H1 (cell line): ENCODE data around the gene PLCB1. TPM values are rescaled to one million over a fixed set of nuclear protein-coding genes. Genes with fewer than 3 reads are reported as not detected.

Experiments used
- CTCF ChIA-PET: fragments of 300-600 bp; sonication (Branson Sonifier 250); formaldehyde crosslinking; loops from one replicate; lab custom pipeline; 2021; ENCODE audit not compliant: partially characterized antibody; lab: Charles Lee
- POLR2A ChIA-PET: fragments of 300-600 bp; sonication (Branson Sonifier 250); formaldehyde crosslinking; loops from one replicate; lab custom pipeline; 2021; ENCODE audit warnings: inconsistent platforms; ENCODE audit not compliant: partially characterized antibody; lab: Charles Lee
- DNase-seq, 2 experiments: peaks; one replicate each; pipeline versions ENCODE4 v3.0.0 to v3.0.0-alpha.2; 2010 to 2022; ENCODE audit warnings: low spot score in 2 of 2, low read depth in 1 of 2, mixed read lengths in 1 of 2
- FAIRE-seq: peaks from 2 replicates; lab custom pipeline; 2011; peaks lifted over from hg19 to GRCh38; lab: Jason Lieb, UNC
- H2AFZ ChIP-seq: 2 replicates; pipeline ENCODE4 v1.8.1; 2012; ENCODE audit warnings: low read length, inconsistent platforms
- H2AK5ac ChIP-seq: 2 replicates; pipeline ENCODE4 v1.6.1; 2013; ENCODE audit warnings: low read depth, low read length
- H2BK120ac ChIP-seq: replicated peaks from 2 replicates; pipeline ENCODE3; 2013; ENCODE audit warnings: low read depth, low read length, inconsistent platforms
- H2BK12ac ChIP-seq: 2 replicates; pipeline ENCODE4 v1.6.1; 2013; ENCODE audit warnings: low read depth, low read length
- H2BK15ac ChIP-seq: 2 replicates; pipeline ENCODE4 v1.6.1; 2013; ENCODE audit warnings: low read length
- H2BK20ac ChIP-seq: 2 replicates; pipeline ENCODE4 v1.6.1; 2013; ENCODE audit warnings: low read length
- H2BK5ac ChIP-seq: 2 replicates; pipeline ENCODE4 v1.6.1; 2013; ENCODE audit warnings: low read depth, low read length
- H3K14ac ChIP-seq: 2 replicates; pipeline ENCODE4 v1.6.1; 2013; ENCODE audit warnings: inconsistent platforms; ENCODE audit not compliant: insufficient read length
- H3K18ac ChIP-seq: 2 replicates; pipeline ENCODE4 v1.6.1; 2013; ENCODE audit warnings: low read length; ENCODE audit errors: extremely low read depth
- H3K23ac ChIP-seq: 2 replicates; pipeline ENCODE4 v1.6.1; 2013; ENCODE audit warnings: inconsistent platforms; ENCODE audit not compliant: insufficient read length
- H3K23me2 ChIP-seq: 2 replicates; pipeline ENCODE4 v1.6.1; 2013; ENCODE audit warnings: low read depth, low read length
- H3K27ac ChIP-seq: 2 replicates; pipeline ENCODE4 v1.6.1; 2011; ENCODE audit warnings: low read depth, low read length, inconsistent platforms
- H3K27me3 ChIP-seq, 4 experiments: replicated peaks in 1 of 4; 1 replicate in 1 of 4; 2 replicates in 3 of 4; pipeline versions ENCODE4 v1.6.1 to v1.8.1; 2011 to 2013; ENCODE audit warnings: low read length in 3 of 4, mild to moderate bottlenecking in 3 of 4, inconsistent platforms in 2 of 4, mixed read lengths in 2 of 4, moderate library complexity in 1 of 4; ENCODE audit not compliant: control insufficient read depth in 3 of 4, insufficient read depth in 3 of 4; ENCODE audit errors: extremely low read depth in 1 of 4
- H3K36me3 ChIP-seq, 4 experiments: 2 replicates each; pipeline versions ENCODE4 v1.6.1 to v1.8.1; 2011 to 2013; ENCODE audit warnings: mild to moderate bottlenecking in 4 of 4, low read length in 3 of 4, moderate library complexity in 2 of 4, control low read depth in 1 of 4, inconsistent platforms in 1 of 4; ENCODE audit not compliant: insufficient read depth in 4 of 4, control insufficient read depth in 2 of 4
- H3K4ac ChIP-seq: replicated peaks from 2 replicates; pipeline ENCODE3; 2013; ENCODE audit warnings: low read length, low read depth, mixed read lengths, inconsistent platforms; ENCODE audit not compliant: insufficient read length
- H3K4me1 ChIP-seq, 4 experiments: replicated peaks in 1 of 4; 1 replicate in 1 of 4; 2 replicates in 3 of 4; pipeline versions ENCODE4 v1.6.1 to v1.8.1; 2011 to 2013; ENCODE audit warnings: low read length in 3 of 4, inconsistent platforms in 2 of 4, mixed read lengths in 1 of 4; ENCODE audit not compliant: insufficient read depth in 4 of 4, control insufficient read depth in 3 of 4
- H3K4me2 ChIP-seq, 2 experiments: 2 replicates each; pipeline versions ENCODE4 v1.6.1 to v1.8.1; 2011 to 2013; ENCODE audit warnings: low read depth in 2 of 2, low read length in 2 of 2, control low read depth in 1 of 2, inconsistent platforms in 1 of 2, mild to moderate bottlenecking in 1 of 2; ENCODE audit not compliant: insufficient read depth in 1 of 2
- H3K4me3 ChIP-seq, 4 experiments: fragments of 200-600, 300-600 bp in 1 of 4; sonication (generic), shearing (Covaris generic), sonication (Bioruptor Twin) in 1 of 4; 2 replicates each; pipeline versions ENCODE4 v1.5.1 to v1.8.1; 2011 to 2016; ENCODE audit warnings: low read length in 4 of 4, low read depth in 3 of 4, control low read depth in 2 of 4, inconsistent platforms in 2 of 4, mild to moderate bottlenecking in 2 of 4, mixed read lengths in 1 of 4, moderate library complexity in 1 of 4; ENCODE audit not compliant: insufficient read depth in 2 of 4; ENCODE audit errors: extremely low read depth in 1 of 4
- H3K56ac ChIP-seq: replicated peaks from 2 replicates; pipeline ENCODE3; 2013; ENCODE audit warnings: low read depth, mild to moderate bottlenecking, mixed read lengths, low read length, inconsistent platforms; ENCODE audit not compliant: insufficient read length
- H3K79me1 ChIP-seq: 2 replicates; pipeline ENCODE4 v1.6.1; 2013; ENCODE audit warnings: low read depth, low read length, control low read depth
- H3K79me2 ChIP-seq, 2 experiments: 2 replicates each; pipeline versions ENCODE4 v1.6.1 to v1.8.1; 2012 to 2013; ENCODE audit warnings: low read length in 2 of 2, mild to moderate bottlenecking in 2 of 2, inconsistent platforms in 1 of 2; ENCODE audit not compliant: insufficient read depth in 2 of 2, control insufficient read depth in 1 of 2
- H3K9ac ChIP-seq, 4 experiments: replicated peaks in 1 of 4; 1 replicate in 1 of 4; 2 replicates in 3 of 4; pipeline versions ENCODE4 v1.6.1 to v1.8.1; 2011 to 2013; ENCODE audit warnings: low read depth in 3 of 4, low read length in 3 of 4, control low read depth in 2 of 4, mild to moderate bottlenecking in 2 of 4, moderate library complexity in 2 of 4, inconsistent platforms in 1 of 4; ENCODE audit errors: extremely low read depth in 1 of 4
- H3K9me3 ChIP-seq, 2 experiments: 2 replicates each; pipeline versions ENCODE4 v1.6.1 to v1.8.1; 2012 to 2013; ENCODE audit warnings: mild to moderate bottlenecking in 2 of 2, moderate library complexity in 2 of 2, control low read depth in 1 of 2, inconsistent platforms in 1 of 2, low read depth in 1 of 2, low read length in 1 of 2, mixed read lengths in 1 of 2; ENCODE audit not compliant: insufficient read depth in 2 of 2
- H4K20me1 ChIP-seq, 2 experiments: replicated peaks in 1 of 2; 2 replicates each; pipeline versions ENCODE3 to v1.8.1; 2011 to 2013; ENCODE audit warnings: inconsistent platforms in 2 of 2, low read length in 2 of 2, mild to moderate bottlenecking in 1 of 2; ENCODE audit not compliant: insufficient read depth in 2 of 2, control insufficient read depth in 1 of 2
- H4K5ac ChIP-seq: 2 replicates; pipeline ENCODE4 v1.6.1; 2013; ENCODE audit warnings: low read length, low read depth, mixed read lengths, inconsistent platforms; ENCODE audit not compliant: insufficient read length
- H4K8ac ChIP-seq: 2 replicates; pipeline ENCODE4 v1.8.0; 2013; ENCODE audit warnings: mild to moderate bottlenecking, moderate library complexity, low read length, inconsistent platforms; ENCODE audit not compliant: insufficient read depth; ENCODE audit errors: extremely low read depth
- H4K91ac ChIP-seq: replicated peaks from 2 replicates; pipeline ENCODE3; 2013; ENCODE audit warnings: low read length, mixed read lengths, inconsistent platforms; ENCODE audit not compliant: insufficient read length
- BCL11A ChIP-seq, 2 experiments: IDR thresholded peaks; one replicate each; pipeline ENCODE4 v1.6.1; 2011; ENCODE audit warnings: low read depth in 2 of 2, low read length in 2 of 2, mild to moderate bottlenecking in 2 of 2
- CEBPB ChIP-seq: IDR thresholded peaks from 2 replicates; pipeline ENCODE4 v1.6.1; 2012; ENCODE audit warnings: low read depth, low read length
- CTBP2 ChIP-seq: IDR thresholded peaks from 2 replicates; pipeline ENCODE4 v1.7.0; 2011; ENCODE audit warnings: borderline replicate concordance, mild to moderate bottlenecking, moderate library complexity, mixed read lengths, low read length; ENCODE audit not compliant: insufficient read depth, insufficient read length
- CTCF ChIP-seq, 3 experiments: IDR thresholded peaks; 1 replicate in 2 of 3; 2 replicates in 1 of 3; pipeline versions ENCODE4 v1.5.1 to v1.6.1; 2011; ENCODE audit warnings: low read length in 3 of 3, mild to moderate bottlenecking in 3 of 3, inconsistent platforms in 2 of 3, low read depth in 1 of 3, moderate library complexity in 1 of 3; ENCODE audit not compliant: insufficient read depth in 1 of 3; ENCODE audit errors: control extremely low read depth in 1 of 3
- EGR1 ChIP-seq: IDR thresholded peaks from 2 replicates; pipeline ENCODE4 v1.6.1; 2011; ENCODE audit warnings: low read depth, low read length, borderline replicate concordance
- FOSL1 ChIP-seq: IDR thresholded peaks from 2 replicates; pipeline ENCODE4 v1.6.1; 2011; ENCODE audit warnings: mild to moderate bottlenecking, low read depth, low read length, moderate library complexity; ENCODE audit not compliant: insufficient read depth
- KDM5A ChIP-seq: fragments of 200-600 bp; IDR thresholded peaks from 2 replicates; pipeline ENCODE4 v1.7.1; 2012; ENCODE audit warnings: mild to moderate bottlenecking, low read length, inconsistent platforms, mixed read lengths
- PHF8 ChIP-seq: fragments of 200-600 bp; sonication (generic); conservative IDR thresholded peaks from 2 replicates; pipeline ENCODE4 v1.7.1; 2012; ENCODE audit warnings: low read depth, mild to moderate bottlenecking, inconsistent platforms, low read length, moderate library complexity
- RXRA ChIP-seq: IDR thresholded peaks from 2 replicates; pipeline ENCODE4 v1.6.1; 2011; ENCODE audit warnings: low read depth, mild to moderate bottlenecking, low read length, moderate library complexity; ENCODE audit not compliant: insufficient read depth
- SAP30 ChIP-seq: fragments of 300-600 bp; sonication (generic); IDR thresholded peaks from 2 replicates; pipeline ENCODE4 v1.7.1; 2012; ENCODE audit warnings: low read length, moderate library complexity, mild to moderate bottlenecking, inconsistent platforms; ENCODE audit not compliant: insufficient read depth, insufficient replicate concordance
- SIRT6 ChIP-seq: IDR thresholded peaks from one replicate; pipeline ENCODE4 v1.7.1; 2012; ENCODE audit warnings: low read length, inconsistent platforms
- ZNF274 ChIP-seq: IDR thresholded peaks from 2 replicates; pipeline ENCODE4 v1.7.0; 2012; ENCODE audit warnings: low read length, borderline replicate concordance; ENCODE audit errors: extremely low read depth
- WGBS, 2 experiments: shearing (Covaris generic) in 1 of 2; methylation state at CpG; one replicate each; pipeline versions ENCODE4 v1.1.6 to v1.1.7; 2013 to 2015; ENCODE audit warnings: low lambda C conversion rate in 2 of 2, mixed read lengths in 2 of 2, inconsistent platforms in 1 of 2, low coverage in 1 of 2, missing lambda C conversion rate in 1 of 2; ENCODE audit not compliant: insufficient replicate concordance in 2 of 2, insufficient coverage in 1 of 2, insufficient read length in 1 of 2; ENCODE audit errors: extremely low coverage in 1 of 2, missing lambda C conversion rate in 1 of 2; 5-methylcytosine and 5-hydroxymethylcytosine counted together
- polyA plus RNA-seq, 7 experiments: library from polyadenylated mRNA; depleted of rRNA in 3 of 7; stranded (reverse) in 5 of 7; unstranded in 2 of 7; fragments of >200 nt in 5 of 7; fragments of 200-250 nt in 2 of 7; gene quantifications; 1 replicate in 5 of 7; 2 replicates in 1 of 7; 4 replicates in 1 of 7; pipeline versions ENCODE4 v1.2.1 to v1.2.3, GENCODE V29; 2011 to 2013; ENCODE audit warnings: missing spikeins in 2 of 7, mixed read lengths in 2 of 7
- total RNA-seq: library from RNA; stranded (reverse); fragmentation: NEBNext Ultra II Directional; extraction: Animal tissue kit (Norgen Biotek cat#: 25700); gene quantifications from 2 replicates; pipeline ENCODE4 v1.2.1, GENCODE V29; 2021

Gene PLCB1
- total and polyA plus RNA-seq, 2 of the 8 experiments (the other 6 are each of a cell fraction or from before 2014, with no cell fraction given) = 2.6 to 9.1 TPM

- no peaks in the 10 kb centered on the region for H3K36me3 ChIP-seq
- H2BK15ac ChIP-seq = no peak overlapping the region
- DNase-seq = no peak
- no peak overlapping the region for H3K4ac ChIP-seq
- no peak overlapping the region for H3K56ac ChIP-seq
- no peak overlapping the region for H3K14ac ChIP-seq
- H3K23me2 ChIP-seq = no peaks in the 10 kb centered on the region
- H3K9me3 ChIP-seq = no peaks in the 10 kb centered on the region
- H2BK12ac ChIP-seq = no peak overlapping the region
- no peak for FAIRE-seq
- ChIA-PET POLR2A (no interaction called here), CTCF (interaction anchor here (0.8 kb wide), 1 partner anchor 29 kb away, joined by 4 read pairs; no protein-coding TSS in a partner anchor)
- no peaks in the 10 kb centered on the region for H3K4me1 ChIP-seq
- no peak overlapping the region for H3K27ac ChIP-seq
- no peaks in the 10 kb centered on the region for H4K20me1 ChIP-seq
- no peak overlapping the region for H2AK5ac ChIP-seq
- no peak overlapping the region for H4K91ac ChIP-seq
- no peak overlapping the region for H3K4me2 ChIP-seq
- no peaks in the 10 kb centered on the region for H3K27me3 ChIP-seq
- H2BK5ac ChIP-seq = no peak overlapping the region
- H3K79me1 ChIP-seq = no peaks in the 10 kb centered on the region
- H3K9ac ChIP-seq = no peak overlapping the region
- H3K23ac ChIP-seq = no peak overlapping the region
- no peak overlapping the region for H3K4me3 ChIP-seq
- H4K8ac ChIP-seq = no peak overlapping the region
- no peak overlapping the region for H2BK20ac ChIP-seq
- no peak overlapping the region for H2AFZ ChIP-seq
- H3K18ac ChIP-seq = no peak overlapping the region
- H4K5ac ChIP-seq = no peak overlapping the region
- H2BK120ac ChIP-seq = no peak overlapping the region
- 100% methylated on average over 1 of the region's 1 CpG; no CpG with 5 or more reads in 1 of the 2 experiments for WGBS, 2 experiments
- no peaks in the 10 kb centered on the region for H3K79me2 ChIP-seq
- TF ChIP-seq CEBPB (no peak), CTCF (IDR thresholded peaks at IDR 0.05; ENCODE audit: control extremely low read depth in 1 of 3, insufficient read depth in 1 of 3, low read depth in 1 of 3, low read length in 3 of 3) (no peak), KDM5A (no peak), SAP30 (no peak), FOSL1 (no peak), EGR1 (no peak), CTBP2 (no peak), PHF8 (no peak), ZNF274 (no peak), BCL11A (IDR thresholded peaks at IDR 0.05; ENCODE audit: low read depth in 2 of 2, low read length in 2 of 2) (no peak), SIRT6 (no peak), RXRA (no peak)
Observed at GRCh38 chr20:8335059-8335458, 203.0 kb downstream of the PLCB1 start.
